Esophagus squamous epithelium (tissue), 4 donors: ENCODE results near the gene PGC.

Experiments used
- CTCF ChIP-seq, 6 experiments: fragments of 450-650 bp in 4 of 6; fragments of 200-600 bp in 2 of 6; sonication (generic) in 2 of 6; IDR thresholded peaks; one replicate each; pipeline ENCODE4 v1.5.1; 2016 to 2019; ENCODE audit warnings: antibody characterized with exemption in 6 of 6, mild to moderate bottlenecking in 4 of 6, moderate library complexity in 4 of 6
- POLR2A ChIP-seq, 4 donors: fragments of 450-650 bp; IDR thresholded peaks; one replicate each; pipeline ENCODE4 v1.6.1; 2017; ENCODE audit warnings: antibody characterized with exemption in 4 of 4, mild to moderate bottlenecking in 4 of 4, moderate library complexity in 3 of 4

- TF ChIP-seq CTCF (IDR thresholded peaks at IDR 0.05) = no peak
- TF ChIP-seq POLR2A (IDR thresholded peaks at IDR 0.05) = no peak
Measured at GRCh38 chr6:41775293-41775882, 28.2 kb upstream of the PGC start.
